IMR-90 (cell line): ENCODE data around the gene HSH2D. TPM values are rescaled to one million over a fixed set of nuclear protein-coding genes. Genes with fewer than 3 reads are reported as not detected.

Experiments
- ATAC-seq: fragments of 200-7000 bp; cut with Tn5 transposase; 2 replicates; pipeline ENCODE4 v1.9.1; 2020; ENCODE audit warnings: low read depth, mild to moderate bottlenecking, moderate library complexity
- BruUV-seq: library from RNA; stranded (reverse); fragments of 400-500 nt; replicated peaks from 2 replicates; lab custom pipeline; 2021; lab: Mats Ljungman, UMichigan
- CTCF ChIA-PET: fragments of 300-600 bp; formaldehyde crosslinking; extraction: SDS; loops from one replicate; lab custom pipeline; 2021; ENCODE audit warnings: antibody characterized with exemption; lab: Yijun Ruan, JAX
- POLR2A ChIA-PET: fragments of 300-600 bp; sonication (Branson Sonifier 250); formaldehyde crosslinking; loops from one replicate; lab custom pipeline; 2022; ENCODE audit warnings: antibody characterized with exemption; ENCODE audit not compliant: unreplicated experiment; lab: Charles Lee
- DNase-seq: peaks from one replicate; pipeline ENCODE4 v3.0.0; 2013
- H2AFZ ChIP-seq: replicated peaks from 2 replicates; pipeline ENCODE3; 2013; ENCODE audit warnings: low read length, mild to moderate bottlenecking; ENCODE audit not compliant: poor library complexity
- H2AK5ac ChIP-seq: 2 replicates; pipeline ENCODE4 v1.6.1; 2013; ENCODE audit warnings: low read depth, low read length, inconsistent platforms
- H2AK9ac ChIP-seq: replicated peaks from 2 replicates; pipeline ENCODE3; 2013; ENCODE audit warnings: mild to moderate bottlenecking, low read depth, low read length, moderate library complexity; ENCODE audit not compliant: poor library complexity
- H2BK120ac ChIP-seq: 2 replicates; pipeline ENCODE4 v1.6.1; 2013; ENCODE audit warnings: low read depth, low read length, inconsistent platforms
- H2BK15ac ChIP-seq: 3 replicates; pipeline ENCODE4 v1.6.1; 2013; ENCODE audit warnings: low read depth, low read length, inconsistent platforms
- H2BK20ac ChIP-seq: 2 replicates; pipeline ENCODE4 v1.6.1; 2013; ENCODE audit warnings: low read depth, mild to moderate bottlenecking, inconsistent platforms, low read length, moderate library complexity
- H2BK5ac ChIP-seq: 2 replicates; pipeline ENCODE4 v1.6.1; 2013; ENCODE audit warnings: mild to moderate bottlenecking, low read depth, low read length, inconsistent platforms; ENCODE audit not compliant: poor library complexity, severe bottlenecking
- H3K14ac ChIP-seq: replicated peaks from 2 replicates; pipeline ENCODE4 v1.6.1; 2013; ENCODE audit warnings: low read depth, low read length, inconsistent platforms
- H3K18ac ChIP-seq: 2 replicates; pipeline ENCODE4 v1.6.1; 2013; ENCODE audit warnings: low read depth, low read length, control low read depth
- H3K23ac ChIP-seq: 2 replicates; pipeline ENCODE4 v1.6.1; 2013; ENCODE audit warnings: low read depth, low read length, inconsistent platforms
- H3K27ac ChIP-seq: 2 replicates; pipeline ENCODE4 v1.5.1; 2013; ENCODE audit warnings: mild to moderate bottlenecking, control low read depth, low read length; ENCODE audit not compliant: insufficient read depth
- H3K27me3 ChIP-seq: 2 replicates; pipeline ENCODE4 v1.6.1; 2013; ENCODE audit warnings: low read length; ENCODE audit not compliant: control insufficient read depth, insufficient read depth
- H3K36me3 ChIP-seq: 2 replicates; pipeline ENCODE4 v1.6.1; 2013; ENCODE audit warnings: low read length, mixed read lengths; ENCODE audit not compliant: control insufficient read depth, insufficient read depth
- H3K4ac ChIP-seq: 2 replicates; pipeline ENCODE4 v1.6.1; 2013; ENCODE audit warnings: low read depth, low read length, inconsistent platforms
- H3K4me1 ChIP-seq: 2 replicates; pipeline ENCODE4 v1.6.1; 2013; ENCODE audit warnings: low read length, mixed read lengths; ENCODE audit not compliant: control insufficient read depth, insufficient read depth
- H3K4me2 ChIP-seq: 2 replicates; pipeline ENCODE4 v1.6.1; 2013; ENCODE audit warnings: low read depth, mild to moderate bottlenecking, control low read depth, low read length, moderate library complexity
- H3K4me3 ChIP-seq: 2 replicates; pipeline ENCODE4 v1.5.1; 2013; ENCODE audit warnings: low read depth, mild to moderate bottlenecking, control low read depth, low read length, moderate library complexity; ENCODE audit not compliant: insufficient read depth
- H3K56ac ChIP-seq: 2 replicates; pipeline ENCODE4 v1.6.1; 2013; ENCODE audit warnings: low read length, inconsistent platforms; ENCODE audit not compliant: insufficient read depth; ENCODE audit errors: extremely low read depth
- H3K79me1 ChIP-seq, 2 experiments: 2 replicates each; pipeline ENCODE4 v1.6.1; 2013; ENCODE audit warnings: low read length in 2 of 2, inconsistent platforms in 1 of 2, low read depth in 1 of 2
- H3K9ac ChIP-seq: 2 replicates; pipeline ENCODE4 v1.6.1; 2013; ENCODE audit warnings: low read depth, low read length, control low read depth
- H3K9me1 ChIP-seq: 2 replicates; pipeline ENCODE4 v1.6.1; 2013; ENCODE audit warnings: low read length, inconsistent platforms; ENCODE audit not compliant: insufficient read depth
- H3K9me3 ChIP-seq: 2 replicates; pipeline ENCODE4 v1.6.1; 2013; ENCODE audit warnings: low read length; ENCODE audit not compliant: control insufficient read depth, insufficient read depth
- H4K20me1 ChIP-seq: 2 replicates; pipeline ENCODE4 v1.6.1; 2013; ENCODE audit warnings: low read length, inconsistent platforms; ENCODE audit not compliant: insufficient read depth
- H4K5ac ChIP-seq: 2 replicates; pipeline ENCODE4 v1.6.1; 2013; ENCODE audit warnings: mild to moderate bottlenecking, low read depth, low read length, control low read depth
- H4K8ac ChIP-seq, 2 experiments: 2 replicates each; pipeline ENCODE4 v1.6.1; 2013; ENCODE audit warnings: low read depth in 2 of 2, low read length in 2 of 2, control low read depth in 1 of 2, inconsistent platforms in 1 of 2
- H4K91ac ChIP-seq: 2 replicates; pipeline ENCODE4 v1.6.1; 2013; ENCODE audit warnings: low read depth, low read length, inconsistent platforms; ENCODE audit not compliant: insufficient read depth
- CEBPB ChIP-seq: IDR thresholded peaks from 2 replicates; pipeline ENCODE4 v1.6.1; 2012; ENCODE audit warnings: low read depth, low read length, improper control_type of control experiment
- CHD1 ChIP-seq: IDR thresholded peaks from 2 replicates; pipeline ENCODE4 v1.6.1; 2012; ENCODE audit warnings: low read depth, low read length, improper control_type of control experiment
- FOS ChIP-seq: fragments of 150-350 bp; IDR thresholded peaks from 2 replicates; pipeline ENCODE4 v1.6.1; 2016; ENCODE audit warnings: low read depth, low read length
- MAFK ChIP-seq: IDR thresholded peaks from 2 replicates; pipeline ENCODE4 v1.6.1; 2012; ENCODE audit warnings: low read depth, low read length, improper control_type of control experiment
- NFE2L2 ChIP-seq: fragments of 150-350 bp; IDR thresholded peaks from 2 replicates; pipeline ENCODE4 v1.6.1; 2016; ENCODE audit warnings: low read depth, mild to moderate bottlenecking, low read length
- POLR2A ChIP-seq: IDR thresholded peaks from 2 replicates; pipeline ENCODE4 v1.6.1; 2012; ENCODE audit warnings: mild to moderate bottlenecking, low read depth, low read length
- RAD21 ChIP-seq: IDR thresholded peaks from 2 replicates; pipeline ENCODE4 v1.6.1; 2012; ENCODE audit warnings: low read length, improper control_type of control experiment
- RCOR1 ChIP-seq: IDR thresholded peaks from 2 replicates; pipeline ENCODE4 v1.6.1; 2012; ENCODE audit warnings: mild to moderate bottlenecking, low read length, improper control_type of control experiment; ENCODE audit not compliant: insufficient replicate concordance
- RFX5 ChIP-seq: IDR thresholded peaks from 2 replicates; pipeline ENCODE4 v1.8.0; 2012; ENCODE audit warnings: low read depth, mild to moderate bottlenecking, low read length, moderate library complexity
- WGBS, 2 experiments: methylation state at CpG; one replicate each; pipeline versions ENCODE4 v1.1.5 to v1.1.7; 2013; ENCODE audit warnings: missing lambda C conversion rate in 2 of 2; ENCODE audit not compliant: insufficient read length in 1 of 2; ENCODE audit errors: extremely low coverage in 2 of 2; 5-methylcytosine and 5-hydroxymethylcytosine counted together
- dilution Hi-C: fragments of 300-500 bp; cut with HindIII; formaldehyde crosslinking; loops from one replicate; pipeline ENCODE4 v1.14.3; 2018; ENCODE audit warnings: low sequenced_read_pairs; ENCODE audit not compliant: unreplicated experiment
- in situ Hi-C: fragments of 300-500 bp; cut with MboI; formaldehyde crosslinking; loops from 3 replicates; pipeline ENCODE4 v1.14.3; 2019; ENCODE audit warnings: low sequenced_read_pairs, inconsistent platforms, mixed read lengths
- intact Hi-C: fragments of 100-400 bp; cut with micrococcal nuclease; formaldehyde crosslinking; loops from 2 replicates; pipeline ENCODE4 v1.10.0; 2022
- polyA plus RNA-seq, 3 experiments: library from polyadenylated mRNA; depleted of rRNA; stranded (reverse); fragments of >200 nt; gene quantifications; 2 replicates each; pipeline ENCODE4 v1.2.3, GENCODE V29; 2012; ENCODE audit warnings: low replicate concordance in 1 of 3
- total RNA-seq: library from RNA; depleted of rRNA; stranded (reverse); fragments of >200 nt; gene quantifications from 2 replicates; pipeline ENCODE4 v1.2.3, GENCODE V29; 2012

Gene HSH2D
- total and polyA plus RNA-seq, 2 of the 4 experiments (the other 2 are of a cell fraction) = not detected

DNA sequence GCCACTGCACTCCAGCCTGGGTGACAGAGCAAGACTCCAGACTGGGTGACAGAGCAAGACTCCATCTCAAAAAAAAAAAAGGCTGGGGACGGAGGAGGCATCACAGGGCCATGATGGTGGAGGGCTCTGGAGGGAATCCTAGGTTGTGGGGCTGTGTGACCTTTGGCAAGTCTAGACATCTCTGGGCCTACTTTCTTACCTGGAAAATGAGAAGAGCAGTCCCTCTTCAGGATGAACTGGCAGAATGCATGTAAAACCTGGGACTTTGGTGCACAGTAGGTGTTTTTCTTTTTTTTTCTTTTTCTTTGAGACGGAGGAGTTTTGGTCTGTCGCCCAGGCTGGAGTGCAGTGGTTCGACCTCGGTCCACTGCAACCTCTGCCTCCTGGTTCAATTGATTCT lies 16.2 kb downstream of the HSH2D start:
- H2BK120ac ChIP-seq = no peak overlapping the region
- in situ Hi-C loops = no loop called here
- no peak overlapping the region for H2AFZ ChIP-seq
- H2BK15ac ChIP-seq = no peak overlapping the region
- no peak overlapping the region for H4K91ac ChIP-seq
- H2AK5ac ChIP-seq = no peak overlapping the region
- H3K9me1 ChIP-seq = peaks cover 8% of the 10 kb centered on the region
- H2BK5ac ChIP-seq = no peak overlapping the region
- H3K9me3 ChIP-seq = no peaks in the 10 kb centered on the region
- peaks cover 8% of the 10 kb centered on the region for H3K4me1 ChIP-seq
- H3K4me3 ChIP-seq = no peak overlapping the region
- no CpG with 5 or more reads among the region's 5 CpGs for WGBS, 2 experiments
- ATAC-seq = no peak
- no peaks in the 10 kb centered on the region for H3K79me1 ChIP-seq
- no peak for TF ChIP-seq NFE2L2
- no peak for TF ChIP-seq MAFK
- no peak for TF ChIP-seq POLR2A
- TF ChIP-seq RCOR1 = no peak
- no peak for TF ChIP-seq RAD21
- TF ChIP-seq CHD1 = no peak
- TF ChIP-seq FOS = no peak
- TF ChIP-seq CEBPB = no peak
- no peak for TF ChIP-seq RFX5
- H3K4me2 ChIP-seq = no peak overlapping the region
- DNase-seq = no peak
- peaks cover 4% of the 10 kb centered on the region; the same call in 1 of the 2 replicates for H3K27me3 ChIP-seq
- intact Hi-C loops = no loop called here
- BruUV-seq = no TSS peak
- H2BK20ac ChIP-seq = no peak overlapping the region
- H4K5ac ChIP-seq = no peak overlapping the region
- no peaks in the 10 kb centered on the region for H3K36me3 ChIP-seq
- no peak overlapping the region for H3K23ac ChIP-seq
- H3K9ac ChIP-seq = no peak overlapping the region
- no peak overlapping the region for H4K8ac ChIP-seq
- H3K14ac ChIP-seq = no peak overlapping the region
- H2AK9ac ChIP-seq = no peak overlapping the region
- ChIA-PET CTCF (no interaction called here), POLR2A (no interaction called here)
- dilution Hi-C loops = no loop called here
- H3K4ac ChIP-seq = no peak overlapping the region
- no peak overlapping the region for H3K27ac ChIP-seq
- H4K20me1 ChIP-seq = no peaks in the 10 kb centered on the region
- H3K18ac ChIP-seq = no peak overlapping the region
- no peak overlapping the region for H3K56ac ChIP-seq
